ENCODE results near the gene SEZ6L. TPM values are rescaled to one million over a fixed set of nuclear protein-coding genes. Genes with fewer than 3 reads are reported as not detected.

Gene SEZ6L
- total RNA-seq, 1 experiment from 2014 or later = not detected

DNA sequence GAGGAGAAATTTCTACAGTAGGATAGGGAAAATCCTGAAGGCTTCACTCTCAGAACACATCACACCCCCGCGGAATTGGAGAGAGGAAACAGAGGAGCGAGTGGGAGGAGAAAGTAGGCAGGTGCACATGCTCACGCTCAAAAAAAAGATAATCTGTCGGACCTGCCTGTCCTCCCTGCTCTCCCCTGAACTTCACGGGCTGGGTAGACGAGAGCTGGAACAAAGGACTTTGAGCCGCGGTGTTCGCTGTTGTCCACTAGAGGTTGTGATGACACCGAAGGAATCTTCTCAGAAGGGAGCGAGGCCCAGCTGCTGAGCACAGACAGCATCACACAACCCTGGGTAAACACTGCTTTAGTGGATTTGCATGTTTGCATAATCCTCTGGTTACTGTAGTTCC, 5.0 kb downstream of the SEZ6L start:
- peak; percentile 7 for DNase-seq (ENCODE audit: low read depth)

DNA sequence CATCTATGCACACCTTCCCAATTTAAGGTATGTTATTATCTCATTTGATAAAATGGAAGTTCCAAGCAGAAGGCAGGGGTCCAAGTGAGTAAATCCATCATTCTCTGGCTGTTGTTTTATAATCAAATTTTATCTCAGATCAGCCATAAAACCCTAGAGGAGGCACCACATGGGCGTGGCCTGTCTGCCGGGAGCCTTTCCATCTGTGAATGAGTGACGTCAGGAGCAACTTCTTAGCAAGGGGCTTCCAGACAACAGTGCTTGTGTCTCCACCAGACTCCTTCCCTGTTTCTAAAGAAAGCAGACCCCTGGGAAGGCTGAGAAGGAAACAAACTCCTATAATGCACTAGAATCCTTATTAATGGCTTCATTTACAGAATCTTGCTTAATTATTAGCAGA, 13.5 kb downstream of the SEZ6L start:
- DNase-seq (ENCODE audit: low read depth) = no peak

DNA sequence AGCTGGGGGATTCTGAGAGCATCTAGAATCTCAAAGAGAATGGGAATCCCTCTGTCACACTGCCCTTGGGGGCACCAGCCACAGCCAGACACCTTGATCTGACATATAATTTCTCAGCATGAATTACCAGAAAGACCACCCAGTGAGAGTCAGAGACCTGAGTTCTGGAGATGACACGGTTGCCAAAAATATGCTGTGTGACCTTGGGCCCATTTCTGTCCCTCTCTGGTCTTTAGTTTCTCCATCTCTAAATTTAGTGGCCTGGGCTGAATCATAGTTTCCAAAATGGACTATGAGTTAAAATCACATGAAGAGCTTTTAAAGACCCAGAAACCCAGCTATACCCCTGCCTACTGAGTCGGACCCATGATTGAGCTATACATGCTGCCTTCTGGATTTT, 15.9 kb downstream of the SEZ6L start:
- no peak for DNase-seq (ENCODE audit: low read depth)

DNA sequence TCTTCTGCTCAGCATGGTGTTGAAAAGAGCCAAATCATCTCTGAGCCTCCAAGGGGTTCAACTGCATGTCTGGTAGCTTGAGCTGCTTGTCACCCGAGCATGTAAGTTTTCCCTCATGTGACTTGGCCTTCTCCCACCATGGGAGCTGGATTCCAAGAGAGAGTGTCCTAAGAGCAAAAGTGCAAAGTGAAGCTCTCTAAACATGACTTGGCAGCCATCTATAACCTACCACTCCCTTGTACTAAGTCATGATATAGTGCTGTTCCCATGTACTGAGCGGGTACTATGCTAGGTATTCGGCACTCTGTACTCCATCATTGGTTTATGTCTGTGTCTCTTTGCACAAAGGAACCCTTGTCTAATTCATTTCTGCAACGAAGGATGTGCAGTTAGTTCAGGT, 19.1 kb downstream of the SEZ6L start:
- DNase-seq (ENCODE audit: low read depth) = no peak

DNA sequence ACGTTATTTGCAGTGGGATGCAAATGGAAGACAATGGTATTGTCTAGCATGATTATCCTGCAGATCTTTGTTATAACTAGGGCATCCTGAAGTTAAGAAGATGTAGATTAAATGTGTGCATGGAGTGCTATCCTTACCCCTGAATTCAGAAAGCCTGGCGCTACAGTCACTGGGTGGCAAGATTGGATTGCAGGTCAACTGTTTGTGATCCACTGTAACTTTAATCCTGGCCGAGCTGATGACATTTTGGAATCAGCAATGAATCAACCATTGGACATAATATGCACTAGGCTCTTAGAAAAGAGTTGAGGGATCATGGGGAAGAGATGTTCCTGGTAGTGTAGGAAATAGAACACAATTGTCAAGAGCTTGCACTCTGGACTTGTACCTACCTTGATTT, 25.1 kb downstream of the SEZ6L start:
- no peak for DNase-seq (ENCODE audit: low read depth)

DNA sequence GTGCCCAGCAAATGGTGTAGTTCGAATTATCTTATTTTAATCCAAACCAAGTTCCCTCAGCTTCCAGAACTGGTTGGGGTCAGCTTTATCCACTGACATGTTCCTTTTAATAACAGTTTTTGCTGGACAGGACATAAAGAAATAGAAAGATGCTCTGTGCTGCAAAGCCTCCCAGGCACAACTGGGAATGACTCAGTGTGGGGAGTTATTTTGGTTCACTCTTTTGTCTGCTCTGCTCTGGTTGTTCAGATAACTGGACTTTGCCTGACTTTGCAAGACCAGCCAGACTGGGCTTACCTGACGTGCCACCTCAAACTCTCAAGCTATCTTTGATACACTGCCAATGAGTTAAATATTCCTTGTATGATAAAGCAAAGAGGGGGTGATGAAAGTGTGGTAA, 25.6 kb downstream of the SEZ6L start:
- DNase-seq (ENCODE audit: low read depth) = no peak

DNA sequence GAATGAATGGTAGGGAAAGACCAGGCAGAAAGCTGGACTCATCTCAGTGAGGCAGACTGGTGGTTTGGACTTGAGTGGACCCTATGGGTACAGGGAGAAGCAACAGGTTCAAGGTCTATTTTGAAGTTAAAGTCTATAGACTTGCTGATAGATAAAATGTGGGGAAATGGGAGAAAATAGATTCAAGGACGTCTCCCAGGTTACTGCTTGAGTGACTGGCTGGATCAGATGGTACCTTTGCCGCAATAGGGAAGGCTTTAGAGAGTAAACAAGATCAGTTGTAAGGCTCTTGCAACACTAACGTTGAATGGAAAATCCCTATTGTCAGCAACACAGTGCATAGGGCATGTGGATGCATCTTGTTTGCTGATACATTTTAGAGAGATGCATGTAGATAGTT, 27.4 kb downstream of the SEZ6L start:
- no peak for DNase-seq (ENCODE audit: low read depth)

DNA sequence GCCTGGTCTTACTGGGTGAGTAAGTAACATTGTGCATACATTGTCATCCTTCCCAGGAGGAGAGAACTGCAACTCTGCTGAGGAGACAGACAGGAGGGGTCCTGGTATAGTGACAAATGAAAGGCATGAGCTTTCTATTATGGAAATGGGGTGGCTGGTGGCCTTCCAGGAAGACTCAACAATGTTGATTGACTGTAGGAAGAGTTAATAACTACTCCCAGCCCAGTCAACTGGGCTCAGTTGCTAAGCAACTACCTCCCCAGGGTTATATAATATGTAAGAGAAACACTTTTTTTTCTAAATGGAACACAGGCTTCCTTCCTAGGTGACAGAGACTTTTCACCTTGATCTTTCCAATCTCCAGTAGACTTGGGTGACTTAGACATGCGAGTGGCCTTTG, 28.2 kb downstream of the SEZ6L start:
- DNase-seq (ENCODE audit: low read depth) = no peak

DNA sequence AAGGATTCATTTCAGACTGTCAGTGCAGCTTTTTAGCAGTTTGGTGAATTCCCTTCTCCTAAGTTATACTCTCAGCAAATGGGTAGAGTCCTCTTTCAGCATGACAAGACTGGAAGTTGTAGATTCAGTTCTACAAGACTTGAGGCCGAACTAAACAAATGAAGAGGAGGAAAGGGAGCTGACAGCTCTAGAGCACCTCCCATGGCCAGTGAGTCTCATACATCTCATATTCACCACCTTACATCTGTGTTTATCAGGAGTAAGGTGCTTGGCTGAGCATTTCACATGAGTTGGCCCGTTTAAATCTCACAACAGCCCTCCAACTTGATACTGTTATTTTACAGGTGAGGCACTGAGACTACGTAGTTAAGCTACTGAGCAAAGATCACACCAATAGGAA, 30.4 kb downstream of the SEZ6L start:
- no peak for DNase-seq (ENCODE audit: low read depth)

DNA sequence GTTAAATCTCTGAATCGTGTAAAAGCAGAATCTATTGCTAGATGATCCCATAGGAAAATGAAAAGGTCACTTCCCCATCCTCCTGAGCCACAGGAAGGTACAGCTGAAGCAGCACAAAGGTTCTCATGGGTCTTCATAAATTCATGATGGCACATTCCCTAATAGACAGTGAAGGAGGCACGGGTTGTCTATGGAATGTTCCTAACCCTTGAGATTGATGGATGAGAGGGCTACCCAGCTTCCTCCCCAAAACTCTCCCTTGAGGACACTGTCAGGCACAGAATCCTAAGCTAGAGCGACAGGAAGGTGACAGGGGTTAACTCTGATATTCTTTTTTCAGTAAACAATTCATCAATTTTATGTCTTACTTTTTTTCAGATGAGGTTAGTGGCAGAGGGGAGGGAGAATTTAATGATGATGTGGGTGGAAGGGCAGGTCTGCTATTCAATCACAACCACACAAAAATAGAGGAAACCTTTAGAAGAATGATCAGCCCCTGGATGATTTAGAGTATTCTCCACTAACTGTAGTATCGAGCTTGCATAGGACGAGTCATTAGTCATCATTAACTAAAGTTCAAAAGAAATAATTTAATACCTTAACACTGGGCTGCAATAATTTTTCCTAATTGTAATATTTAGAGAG, 33.1 kb downstream of the SEZ6L start:
- DNase-seq (ENCODE audit: low read depth) = no peak

DNA sequence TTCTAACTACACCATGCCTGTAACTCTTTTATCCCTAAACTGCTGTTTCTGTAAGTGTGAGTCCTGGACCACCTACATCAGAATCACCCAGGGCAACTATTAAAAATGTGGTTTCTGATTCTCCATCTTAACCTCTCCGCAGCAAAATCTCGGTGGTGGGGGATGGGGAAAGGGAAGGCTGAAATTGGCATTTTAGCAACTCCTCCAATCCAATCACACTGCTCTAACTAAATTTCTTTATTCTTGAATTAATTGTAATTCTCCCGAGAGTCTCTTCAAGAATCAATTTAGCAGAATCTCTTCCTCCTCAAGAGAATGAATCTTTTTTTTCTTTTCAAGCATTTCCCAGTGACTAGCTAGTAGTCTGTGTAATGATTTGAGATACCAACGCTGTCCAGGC, 36.2 kb downstream of the SEZ6L start:
- DNase-seq (ENCODE audit: low read depth) = no peak

DNA sequence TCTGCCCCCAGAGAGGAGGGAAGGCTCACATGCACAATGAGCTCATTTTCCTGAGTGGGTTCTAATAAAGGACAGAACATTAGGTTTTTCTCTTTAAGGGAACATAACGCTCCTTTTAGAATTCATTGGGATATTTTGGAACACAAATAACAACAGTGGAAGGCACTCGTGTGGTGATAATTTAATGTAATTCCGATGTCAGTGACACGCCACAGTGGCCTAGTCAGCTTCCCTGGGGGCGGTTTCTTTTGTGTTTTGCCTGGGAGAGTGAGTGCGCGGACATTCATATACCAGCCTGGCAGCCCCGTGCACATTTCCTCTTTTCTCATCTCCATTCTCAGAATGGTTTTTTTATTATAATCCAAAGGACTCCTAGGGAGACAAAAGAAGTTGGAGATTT, 41.1 kb downstream of the SEZ6L start:
- no peak for DNase-seq (ENCODE audit: low read depth)

DNA sequence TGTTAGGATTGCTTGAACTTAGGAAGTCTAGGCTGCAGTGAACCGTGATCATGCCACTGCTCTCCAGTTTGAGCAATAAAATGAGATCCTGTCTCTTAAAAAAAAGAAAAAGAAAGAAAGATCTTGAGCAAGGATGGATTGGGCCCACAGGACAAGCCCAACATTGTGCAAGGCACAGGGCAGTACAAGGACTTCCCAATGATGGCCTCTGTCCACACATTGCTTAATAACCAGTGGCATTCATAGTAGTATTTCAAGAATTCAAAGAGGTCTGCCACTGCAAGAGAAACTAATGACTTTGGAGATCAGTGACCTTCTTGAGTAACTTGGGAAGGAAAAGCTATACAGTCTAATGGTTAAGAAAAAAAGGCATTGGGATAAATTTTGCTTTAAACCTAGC, 44.6 kb downstream of the SEZ6L start:
- no peak for DNase-seq (ENCODE audit: low read depth)

DNA sequence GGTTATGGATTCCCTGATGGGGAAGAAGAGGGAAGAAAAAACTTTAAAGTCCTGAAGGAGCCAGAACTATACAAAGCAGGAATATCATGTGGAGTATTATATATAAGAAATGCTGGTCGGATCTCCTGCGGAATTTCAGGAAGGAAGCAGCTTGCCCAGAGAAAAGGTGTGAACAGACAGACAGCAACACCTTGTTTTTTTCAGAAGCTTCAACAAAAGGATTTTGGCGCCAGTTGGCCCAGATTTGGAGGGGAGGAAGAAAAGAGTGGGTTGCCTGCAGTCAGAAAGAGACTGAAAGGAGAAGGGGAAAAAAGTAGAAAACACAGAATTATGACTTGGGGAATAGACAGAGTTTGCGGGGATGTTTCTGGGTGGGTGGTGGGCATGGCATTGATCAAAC, 45.2 kb downstream of the SEZ6L start:
- DNase-seq (ENCODE audit: low read depth) = no peak

DNA sequence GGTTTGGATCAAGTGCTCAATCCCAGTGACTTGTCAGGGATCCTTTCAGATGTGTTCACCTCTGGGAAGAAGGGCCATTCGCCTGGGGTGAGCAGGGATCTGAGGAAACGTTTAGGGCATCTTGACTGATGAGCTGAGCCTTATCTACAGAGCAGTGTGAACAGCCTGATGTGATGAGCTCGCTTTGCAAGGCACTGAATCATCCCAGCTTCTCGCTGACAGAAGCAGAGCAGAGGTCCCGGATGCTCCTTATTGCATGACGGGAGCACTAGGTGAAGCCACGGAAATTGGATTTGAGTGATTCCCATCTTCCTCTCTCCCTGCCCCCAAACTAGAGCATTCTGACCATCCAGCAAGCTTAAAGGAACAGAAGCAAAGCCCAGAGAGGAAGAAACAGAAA, 46.5 kb downstream of the SEZ6L start:
- DNase-seq (ENCODE audit: low read depth) = no peak

DNA sequence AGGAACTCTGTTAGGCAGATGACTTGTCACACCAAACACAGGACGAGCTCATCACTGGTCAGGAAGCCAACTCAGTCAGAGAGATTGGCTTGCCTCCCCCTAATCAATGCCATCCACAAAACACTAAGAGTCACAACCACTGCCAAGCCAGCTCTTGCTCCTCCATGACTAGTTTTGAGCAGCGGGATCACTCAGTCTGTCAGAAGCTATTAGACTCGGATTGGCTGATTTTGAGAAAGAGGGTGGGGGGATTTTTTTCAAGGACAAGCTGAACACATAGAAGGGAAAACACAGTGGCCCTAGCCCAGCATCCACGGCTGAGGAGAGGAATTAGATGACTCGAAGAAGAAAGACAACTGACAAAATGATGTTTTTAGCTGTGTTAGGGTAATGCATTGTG, 55.9 kb downstream of the SEZ6L start:
- DNase-seq (ENCODE audit: low read depth) = no peak

DNA sequence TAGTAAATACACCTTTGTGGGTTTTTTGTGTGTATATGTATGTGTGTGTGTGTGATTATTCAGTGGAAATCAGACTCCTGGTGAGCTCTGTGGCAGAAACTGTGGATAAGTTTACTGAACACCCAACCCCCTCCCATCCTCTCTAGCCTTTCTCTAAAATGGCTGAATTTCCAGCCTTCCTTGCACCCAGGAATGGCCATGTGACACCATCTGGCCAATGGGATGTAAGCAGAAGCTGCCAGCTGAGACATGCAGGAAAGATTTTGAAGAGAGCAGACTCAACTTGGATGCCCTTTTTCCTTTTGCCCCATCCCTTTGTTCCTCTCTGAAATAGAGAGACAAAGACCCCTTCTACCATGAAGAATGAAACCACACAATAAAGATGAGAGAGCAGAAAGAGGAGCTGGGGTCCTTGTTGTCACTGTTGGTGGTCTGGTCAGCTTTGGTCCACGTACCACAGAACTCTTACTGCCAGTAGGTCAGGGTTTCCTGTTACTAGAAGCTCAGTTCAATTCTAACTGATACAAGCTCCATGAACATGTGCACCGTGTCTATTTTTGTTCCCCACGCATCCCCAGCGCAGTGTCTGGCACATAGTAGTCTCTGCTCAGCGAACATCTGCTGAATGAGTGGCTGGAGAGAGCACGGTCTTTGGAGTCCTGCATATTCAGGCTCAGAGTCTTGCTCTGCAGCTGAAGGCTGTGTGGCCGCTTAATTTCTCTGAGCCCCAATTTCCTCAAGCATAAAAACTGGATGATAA, 57.5 kb downstream of the SEZ6L start:
- no peak for DNase-seq (ENCODE audit: low read depth)

DNA sequence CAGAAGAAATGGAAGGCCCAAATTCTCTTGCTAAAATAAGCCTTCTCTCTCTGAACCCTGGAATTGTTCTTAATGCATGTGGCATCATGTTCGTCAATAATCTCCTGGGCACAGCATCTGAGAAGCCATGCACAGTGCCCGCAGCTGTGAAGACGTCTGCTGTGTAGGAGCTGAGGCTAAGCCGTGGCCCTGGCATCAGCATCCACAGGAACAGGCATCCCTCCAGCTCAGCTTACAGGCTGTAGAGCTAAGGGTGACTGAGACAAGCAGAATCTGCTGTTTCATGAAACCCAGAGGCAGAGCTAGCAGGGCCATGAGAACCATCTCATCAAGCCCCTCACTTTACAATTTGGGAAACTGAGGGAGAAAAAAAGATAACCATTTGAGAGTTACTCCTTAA, 60.6 kb downstream of the SEZ6L start:
- no peak for DNase-seq (ENCODE audit: low read depth)

DNA sequence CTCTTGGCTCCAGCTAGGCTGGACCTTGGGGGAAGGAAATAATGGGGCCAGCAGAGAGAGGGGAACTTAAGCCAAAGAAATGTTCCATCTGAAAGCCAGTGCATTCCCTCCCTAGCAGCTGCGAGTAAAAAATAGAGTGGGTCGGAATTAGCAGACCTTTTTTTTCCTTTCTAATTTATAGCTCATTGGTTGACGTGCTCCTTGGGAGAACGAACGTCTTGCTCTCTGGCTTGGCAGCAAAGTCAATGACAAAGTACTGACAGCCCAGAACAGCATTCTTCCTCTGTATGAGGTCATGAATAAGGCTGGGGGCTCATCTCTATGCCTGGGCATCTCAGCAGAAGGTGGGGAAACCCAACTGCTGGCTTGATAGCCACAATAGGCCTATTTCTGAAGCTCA, 65.0 kb downstream of the SEZ6L start:
- no peak for DNase-seq (ENCODE audit: low read depth)

DNA sequence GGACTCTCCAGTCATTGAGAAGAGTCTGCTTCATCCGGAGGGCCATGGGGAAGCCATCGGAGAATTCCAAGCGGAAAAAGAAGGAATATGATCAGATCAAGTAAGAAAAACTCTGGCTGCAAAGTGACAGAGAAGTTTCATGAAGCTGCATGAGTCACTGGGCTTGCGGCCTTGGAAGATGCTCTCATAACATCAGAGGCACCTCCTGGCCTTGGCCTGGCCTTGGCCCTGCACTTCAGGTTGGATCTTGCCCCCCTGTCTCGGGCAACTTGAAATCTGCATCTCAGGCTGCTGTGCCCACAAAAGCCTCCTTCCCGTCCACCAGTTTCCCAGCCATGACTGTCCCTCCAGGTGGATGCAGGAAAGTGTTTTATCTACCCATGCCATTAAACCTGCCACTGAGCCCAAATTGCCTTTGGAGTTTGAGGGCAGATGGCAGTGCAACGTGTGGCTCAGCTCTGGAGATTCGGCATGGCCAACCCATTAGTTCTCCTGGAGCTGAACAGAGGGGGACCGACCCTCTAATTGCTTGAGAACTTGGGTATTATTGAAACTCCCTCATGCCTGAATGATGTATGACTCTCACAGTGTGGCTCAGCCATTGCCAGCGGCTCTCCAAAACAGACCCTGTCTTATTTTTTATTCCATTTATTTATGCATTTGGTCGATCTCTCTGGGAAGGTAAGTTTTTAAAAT, 66.7 kb downstream of the SEZ6L start:
- no peak for DNase-seq (ENCODE audit: low read depth)

DNA sequence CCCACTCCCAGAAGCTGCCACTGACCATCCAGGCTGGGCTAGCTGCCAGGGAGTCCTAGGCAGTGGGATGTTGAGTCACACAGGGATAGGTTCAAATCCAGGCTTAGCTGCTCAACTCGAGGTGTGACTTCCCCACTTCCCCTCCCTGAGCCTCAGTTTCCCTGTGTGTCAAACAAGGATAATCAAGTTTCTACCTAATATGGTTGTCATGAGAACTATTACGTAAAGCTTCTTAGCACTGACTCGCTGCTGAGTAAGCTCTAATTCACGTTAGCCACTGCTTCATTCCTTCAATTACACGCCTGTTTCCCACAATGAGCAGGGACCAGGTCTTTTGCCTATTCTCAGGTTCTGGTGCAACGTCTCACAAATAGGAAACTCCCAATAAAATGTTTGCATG, 67.7 kb downstream of the SEZ6L start:
- no peak for DNase-seq (ENCODE audit: low read depth)

DNA sequence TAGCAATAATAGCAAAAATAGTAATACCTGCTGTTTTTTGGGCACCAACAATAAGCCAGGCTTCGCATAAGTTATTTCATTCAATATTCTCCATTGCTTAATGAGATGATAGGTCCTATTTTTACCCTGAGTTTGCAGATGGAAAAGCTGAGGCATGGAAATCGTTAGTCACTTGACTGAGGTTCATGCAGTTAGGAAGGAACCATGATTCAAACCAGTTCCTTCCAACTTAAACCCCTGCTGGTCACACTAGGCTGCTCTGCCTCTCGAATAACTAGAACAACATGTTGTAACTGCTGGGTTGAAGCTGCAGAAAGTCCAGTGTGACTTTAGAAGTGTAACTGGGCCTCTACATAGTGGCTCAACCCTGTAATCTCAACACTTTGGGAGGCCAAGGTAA, 69.3 kb downstream of the SEZ6L start:
- DNase-seq (ENCODE audit: low read depth) = no peak

DNA sequence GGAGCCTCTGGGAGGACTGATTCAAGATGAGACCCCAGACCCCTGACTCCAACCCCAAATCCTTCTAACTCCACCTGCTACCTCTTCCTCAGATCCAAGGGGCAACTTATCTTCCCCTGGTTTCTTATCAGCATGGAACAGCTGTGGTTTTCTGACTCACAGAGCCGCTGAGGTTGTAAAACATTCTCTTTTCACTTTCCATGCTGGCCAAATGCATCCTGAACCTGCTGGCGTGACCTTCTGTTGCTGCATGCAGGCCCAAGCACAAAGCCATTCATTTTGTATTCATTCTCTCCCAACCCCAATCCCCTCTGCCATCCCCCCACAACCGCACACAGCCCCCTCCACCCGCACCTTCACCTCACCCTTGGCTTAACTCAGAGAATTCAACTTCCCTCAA, 70.3 kb downstream of the SEZ6L start:
- no peak for DNase-seq (ENCODE audit: low read depth)
